ENCODE measurements around the gene JPH3. TPM values are rescaled to one million over a fixed set of nuclear protein-coding genes. Genes with fewer than 3 reads are reported as not detected.

Gene JPH3
- total RNA-seq, 2 donors from 2014 or later = 0.18 to 0.39 TPM

DNA sequence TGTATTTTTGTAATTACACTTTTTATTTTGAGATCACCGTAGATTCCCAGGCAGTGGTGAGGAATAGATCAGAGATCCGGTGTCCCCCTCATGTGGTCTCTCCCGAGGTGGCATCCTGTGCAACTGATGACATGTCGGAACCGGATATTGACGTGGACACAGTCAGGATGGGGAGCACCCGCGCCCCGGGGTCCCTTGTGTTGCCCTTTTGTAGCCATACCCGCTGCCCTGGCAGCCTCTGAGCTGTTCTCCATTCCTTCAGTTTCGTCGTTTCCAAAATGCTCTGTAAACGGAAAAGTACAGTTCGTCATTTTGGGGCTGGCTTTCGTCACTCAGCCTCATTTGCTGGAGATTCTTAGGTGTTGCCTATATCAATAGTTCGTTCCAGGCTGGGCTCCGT, 14.2 kb downstream of the JPH3 start:
- no peak for DNase-seq
- intact Hi-C loops (cut with DNase I, micrococcal nuclease) = no loop called here
- no peak for ATAC-seq

DNA sequence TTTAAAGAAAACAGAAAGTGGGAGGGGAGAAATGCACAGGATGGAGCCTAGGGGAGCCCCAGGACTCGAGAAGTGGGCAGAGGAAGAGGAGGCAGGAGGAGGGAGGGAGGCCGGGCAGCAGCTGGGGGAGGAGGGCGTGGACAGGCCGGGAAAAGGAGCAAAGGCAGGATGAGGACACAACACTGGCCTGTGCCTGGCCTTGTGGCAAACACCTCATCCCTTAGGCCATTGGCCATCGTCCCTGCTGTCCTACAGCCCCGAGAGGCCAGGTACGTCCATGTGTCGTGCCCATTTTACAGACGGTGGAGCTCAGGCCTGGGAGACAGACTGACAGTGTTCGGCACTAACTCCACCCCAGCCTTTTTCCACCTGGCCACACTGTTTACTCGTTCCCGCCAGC, 15.9 kb downstream of the JPH3 start:
- no peak for DNase-seq
- intact Hi-C loops (cut with DNase I, micrococcal nuclease) = no loop called here
- no peak for ATAC-seq

DNA sequence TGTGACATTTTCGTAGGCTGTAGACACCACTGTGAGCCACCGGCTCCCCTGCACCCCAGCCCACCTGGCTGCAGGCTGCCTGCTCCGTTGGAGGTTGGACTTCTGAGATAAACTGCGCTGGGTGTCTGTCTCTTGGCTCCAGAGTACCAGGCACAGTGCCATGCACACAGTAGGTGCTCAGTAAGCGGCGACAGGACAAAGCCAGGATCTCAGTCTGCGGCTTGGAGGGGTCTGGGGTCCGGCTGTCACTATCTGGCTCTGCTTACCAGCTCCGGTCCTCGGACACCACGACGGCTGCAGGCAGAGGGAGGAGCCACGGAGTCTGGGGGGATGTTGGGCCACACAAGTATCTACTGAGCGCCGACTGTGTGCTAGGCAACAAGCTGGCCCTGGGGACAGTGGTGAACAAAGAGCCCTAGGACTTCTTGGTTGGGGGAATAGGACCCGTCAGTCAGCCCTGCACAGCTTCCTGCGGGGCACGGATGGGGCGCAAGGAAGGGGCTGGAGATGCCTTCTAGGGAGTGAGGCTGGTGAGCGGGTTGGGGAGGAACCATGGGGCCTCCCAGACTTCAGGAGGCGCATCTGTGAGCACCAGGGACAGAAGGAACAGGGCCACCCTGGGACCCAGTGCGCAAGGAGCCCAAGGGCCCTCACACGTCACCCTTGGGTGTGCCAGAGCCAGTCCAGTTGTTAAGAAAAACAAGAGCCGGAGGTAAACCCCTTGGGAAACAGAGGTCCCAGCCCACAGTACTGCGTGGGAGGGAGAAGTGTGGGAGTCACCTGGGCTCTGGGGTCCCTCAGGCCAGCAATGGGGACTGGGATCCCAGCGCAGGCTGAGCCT, 17.3 kb downstream of the JPH3 start:
- ATAC-seq (no peak), DNase-seq (no peak)
- intact Hi-C loops (cut with DNase I, micrococcal nuclease) = no loop called here

DNA sequence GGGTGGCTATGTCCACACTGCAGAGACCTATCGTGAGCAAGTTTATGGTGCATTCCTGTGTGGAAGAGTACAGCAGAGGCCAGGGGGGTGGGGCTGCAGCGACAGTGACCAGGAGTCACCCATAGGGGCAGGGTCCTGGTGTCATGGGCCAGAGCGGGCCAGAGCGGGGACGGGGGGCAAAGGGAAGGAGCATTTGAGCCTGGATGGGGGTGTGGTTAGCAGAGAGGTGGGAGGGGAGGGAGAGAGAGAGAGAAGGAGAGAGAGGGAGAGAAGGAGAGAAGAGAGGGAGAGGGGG, 17.8 kb downstream of the JPH3 start:
- intact Hi-C loops (cut with DNase I, micrococcal nuclease) = no loop called here
- no peak for ATAC-seq
- no peak for DNase-seq

DNA sequence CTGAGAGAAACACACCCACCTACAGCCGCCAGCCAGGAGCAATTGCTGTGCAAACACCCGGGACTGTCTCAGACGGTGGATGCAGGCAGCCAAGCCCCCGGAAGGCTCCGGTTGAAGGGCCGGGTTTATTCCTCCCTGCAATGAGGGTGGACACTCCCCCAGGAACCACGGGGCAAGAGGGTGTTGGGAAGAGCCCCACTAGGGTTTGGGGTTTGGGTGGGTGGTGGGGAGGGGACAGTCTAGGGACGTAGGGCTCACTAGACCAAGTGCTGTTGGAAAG, 19.2 kb downstream of the JPH3 start:
- DNase-seq (no peak), ATAC-seq (no peak)
- intact Hi-C loops (cut with DNase I, micrococcal nuclease) = no loop called here

DNA sequence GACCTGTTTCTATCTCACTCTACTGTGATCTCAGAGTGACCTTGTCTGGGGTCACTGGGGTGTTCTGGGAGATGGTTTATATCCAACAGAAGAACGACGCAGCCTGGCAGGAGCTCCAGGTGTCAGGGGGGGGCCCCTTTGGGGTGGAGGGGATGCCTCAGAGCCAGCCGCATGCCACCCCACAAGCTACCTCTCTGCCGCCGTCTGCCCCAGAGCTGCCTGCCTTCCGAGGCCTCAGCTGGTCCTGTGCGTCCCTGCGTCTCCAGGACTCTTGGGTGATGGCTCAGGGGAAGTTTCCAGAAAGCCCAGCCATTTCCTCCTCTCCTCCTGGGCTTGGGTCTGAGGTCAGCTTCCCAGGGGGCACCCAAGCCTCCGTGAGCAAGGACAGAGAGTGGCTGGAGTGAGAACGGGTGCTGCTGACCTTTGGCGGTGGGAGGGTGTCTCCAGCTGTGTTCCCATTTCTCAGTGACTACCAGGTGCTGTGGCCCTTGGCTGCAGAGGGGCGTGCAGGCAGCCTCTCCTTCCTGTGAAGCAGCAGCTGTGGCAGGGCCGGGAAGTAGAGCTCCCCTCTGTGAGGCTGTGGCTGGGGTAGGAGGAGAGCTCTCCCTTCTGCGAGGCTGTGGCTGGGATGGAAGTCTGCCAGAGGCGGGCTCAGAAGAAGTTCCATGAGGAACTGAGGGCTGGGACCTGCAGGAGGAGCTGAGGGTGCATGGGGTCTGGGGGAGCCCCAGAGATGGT, 19.8 kb downstream of the JPH3 start:
- no peak for DNase-seq
- intact Hi-C loops (cut with DNase I, micrococcal nuclease) = no loop called here

DNA sequence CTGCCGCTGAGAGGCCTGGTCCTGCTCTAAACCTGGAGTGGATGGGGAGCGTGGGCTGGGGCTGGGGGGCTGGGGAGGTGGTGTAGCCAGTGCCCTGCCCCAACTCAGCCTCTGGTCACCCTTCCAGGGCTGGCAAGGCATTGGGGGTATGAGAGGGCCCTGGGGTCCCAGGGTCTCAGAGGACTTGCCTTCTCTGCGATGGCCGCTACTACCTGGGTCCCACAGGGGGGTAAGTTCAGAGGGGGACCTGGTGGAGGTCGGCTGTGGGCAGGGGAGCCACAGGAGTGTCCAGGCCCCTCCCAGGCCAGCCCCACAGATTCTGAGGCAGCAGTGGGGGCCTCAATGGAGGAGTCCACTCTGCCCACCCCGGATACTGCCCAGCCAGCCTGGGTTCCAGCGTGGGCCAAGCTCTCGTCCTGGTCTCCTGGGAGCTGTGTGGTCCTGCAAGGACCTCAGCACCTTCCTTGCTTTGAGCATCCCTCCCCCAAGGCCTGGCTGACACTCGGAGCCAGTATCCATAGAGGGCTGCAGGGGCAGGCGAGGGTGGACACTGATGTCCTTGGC, 20.5 kb downstream of the JPH3 start:
- no peak for DNase-seq
- intact Hi-C loops (cut with DNase I, micrococcal nuclease) = no loop called here
- ATAC-seq = no peak

More for the DNA sequence above, 19.8 kb downstream of the JPH3 start:
- ATAC-seq = no peak

DNA sequence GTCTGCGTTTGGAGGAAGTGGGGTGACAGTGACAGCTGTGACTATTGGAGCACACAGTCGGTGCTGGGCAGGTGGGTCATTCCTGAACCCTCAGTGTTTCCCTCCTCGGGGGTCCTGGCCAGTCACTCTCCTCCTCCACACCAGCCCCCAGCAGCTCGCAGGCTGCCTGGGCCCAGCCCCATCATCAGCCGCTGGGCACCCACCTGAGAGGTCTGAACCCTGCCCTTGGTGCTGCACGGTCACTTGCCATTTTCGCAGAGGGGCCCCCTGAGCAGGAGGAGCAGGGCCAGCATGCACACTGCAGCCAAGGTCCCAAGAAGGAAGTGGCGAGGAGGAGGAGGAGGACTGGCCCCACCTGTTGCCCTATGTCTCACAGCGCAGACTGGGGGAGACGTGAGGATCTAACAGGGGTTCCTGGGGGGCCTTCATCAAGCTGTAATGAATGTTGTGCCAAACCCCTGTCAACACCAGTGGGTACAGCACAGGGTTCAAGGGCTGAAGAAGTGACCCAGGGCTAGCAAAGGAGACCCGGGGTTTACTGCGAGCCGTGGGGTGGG, 23.0 kb downstream of the JPH3 start:
- no peak for DNase-seq
- intact Hi-C loops (cut with DNase I, micrococcal nuclease) = no loop called here
- no peak for ATAC-seq

DNA sequence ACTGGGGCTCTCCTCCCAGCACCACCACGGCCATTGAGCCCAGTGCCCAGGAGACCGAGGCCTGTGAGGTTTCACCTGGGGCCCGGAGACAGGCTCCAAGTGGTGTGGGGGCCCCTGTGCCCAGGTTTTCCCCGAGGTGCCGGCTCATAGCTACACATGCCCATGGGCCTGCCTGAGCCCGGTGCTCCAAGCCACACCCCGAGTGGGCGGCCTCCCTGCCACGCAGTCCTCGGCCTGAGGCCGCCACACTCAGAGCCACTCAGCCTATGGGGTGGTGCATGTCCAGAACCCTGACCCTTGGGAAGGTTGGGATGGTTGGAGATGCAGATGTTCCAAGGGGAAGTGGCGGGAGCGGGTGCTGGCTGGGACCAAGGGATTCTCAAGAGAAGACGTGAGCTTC, 24.1 kb downstream of the JPH3 start:
- ATAC-seq (no peak), DNase-seq (no peak)
- intact Hi-C loops (cut with DNase I, micrococcal nuclease) = no loop called here

DNA sequence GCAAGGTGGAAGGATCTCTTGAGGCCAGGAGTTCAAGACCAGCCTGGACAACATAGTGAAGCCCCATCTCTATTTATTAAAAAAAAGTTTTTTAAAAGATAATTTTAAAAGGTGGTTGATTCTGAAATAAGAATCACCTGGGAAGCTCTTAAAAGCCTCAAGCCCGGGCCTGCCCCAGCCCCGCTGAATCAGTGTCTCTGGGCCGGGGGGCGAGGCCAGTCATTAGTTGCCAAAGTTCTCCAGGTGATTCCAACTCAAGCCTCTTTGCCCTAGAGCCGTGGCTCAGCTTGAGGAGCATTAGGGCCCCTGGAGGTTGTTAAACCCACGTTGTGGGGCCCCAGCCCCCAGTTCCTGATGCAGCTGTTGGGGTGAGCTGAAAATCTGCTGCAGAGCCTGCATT, 24.6 kb downstream of the JPH3 start:
- intact Hi-C loops (cut with DNase I, micrococcal nuclease) = no loop called here
- ATAC-seq (no peak), DNase-seq (no peak)

DNA sequence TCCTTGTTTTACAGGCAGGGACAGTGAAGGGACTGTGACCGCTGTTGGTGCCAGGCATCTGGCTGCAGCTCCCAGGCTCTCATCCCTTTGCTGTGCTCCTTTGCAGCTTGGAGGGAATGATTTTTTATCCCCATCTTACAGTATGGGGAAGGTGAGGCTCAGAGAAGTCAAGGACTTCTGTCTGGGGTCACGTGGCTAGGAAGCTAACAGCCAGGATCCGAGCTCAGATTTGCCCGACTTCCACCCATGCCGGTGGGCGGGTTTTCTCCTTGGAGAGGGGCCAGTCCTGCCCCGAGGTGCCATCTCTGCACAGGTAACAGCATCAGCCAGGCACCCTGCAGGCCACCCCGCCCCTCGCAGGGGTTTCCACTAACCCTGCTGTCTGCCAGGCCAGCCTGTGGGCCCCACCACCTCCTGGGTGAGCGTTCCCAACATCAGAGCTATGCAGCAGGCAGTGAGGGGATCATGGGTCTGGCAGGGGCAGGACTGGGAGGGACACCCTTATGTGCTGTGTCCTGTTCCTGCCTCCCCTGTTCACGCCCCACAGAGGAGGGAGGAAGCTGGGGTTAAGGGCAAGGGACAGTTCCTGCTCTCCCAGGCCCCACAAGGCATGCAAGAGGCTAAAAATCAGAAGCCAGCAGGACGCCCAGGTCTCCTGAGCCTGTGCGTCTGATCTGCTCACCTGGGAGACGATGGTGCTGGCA, 25.4 kb downstream of the JPH3 start:
- DNase-seq (no peak), ATAC-seq (no peak)
- intact Hi-C loops (cut with DNase I, micrococcal nuclease) = no loop called here

DNA sequence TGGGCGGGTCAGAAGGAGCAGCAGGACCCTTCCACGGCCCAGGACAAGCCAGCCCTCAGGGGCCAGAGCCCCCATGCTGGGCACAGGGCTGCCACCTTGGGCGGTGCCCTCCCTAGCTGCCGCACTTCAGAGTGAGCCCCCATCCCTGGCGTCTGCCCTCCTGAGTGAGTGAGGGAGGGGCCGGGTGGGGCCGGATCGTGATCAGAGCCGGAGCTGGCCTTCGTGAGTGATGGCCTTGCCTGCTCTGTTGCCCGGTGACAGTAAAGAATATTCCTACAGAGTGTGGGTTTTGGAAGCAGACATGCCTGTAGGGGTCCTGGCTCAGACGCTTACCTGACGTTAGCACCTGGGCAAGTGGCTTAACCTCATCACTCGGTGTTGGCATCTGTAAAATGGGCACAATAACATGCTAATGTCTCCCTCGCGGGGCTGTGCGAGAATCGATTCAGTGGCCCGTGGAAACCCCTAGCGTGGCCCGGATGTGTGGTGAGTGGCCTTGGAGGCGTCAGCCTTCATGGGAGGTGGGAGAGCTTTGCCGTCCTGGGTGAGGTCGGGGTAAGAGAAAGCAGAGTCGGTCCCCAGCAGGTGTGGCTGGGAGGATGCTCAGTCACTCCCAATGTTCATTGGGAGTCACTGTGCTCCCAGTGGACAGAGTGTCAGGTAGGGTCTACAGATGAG, 26.1 kb downstream of the JPH3 start:
- intact Hi-C loops (cut with DNase I, micrococcal nuclease) = no loop called here
- ATAC-seq (no peak), DNase-seq (no peak)

DNA sequence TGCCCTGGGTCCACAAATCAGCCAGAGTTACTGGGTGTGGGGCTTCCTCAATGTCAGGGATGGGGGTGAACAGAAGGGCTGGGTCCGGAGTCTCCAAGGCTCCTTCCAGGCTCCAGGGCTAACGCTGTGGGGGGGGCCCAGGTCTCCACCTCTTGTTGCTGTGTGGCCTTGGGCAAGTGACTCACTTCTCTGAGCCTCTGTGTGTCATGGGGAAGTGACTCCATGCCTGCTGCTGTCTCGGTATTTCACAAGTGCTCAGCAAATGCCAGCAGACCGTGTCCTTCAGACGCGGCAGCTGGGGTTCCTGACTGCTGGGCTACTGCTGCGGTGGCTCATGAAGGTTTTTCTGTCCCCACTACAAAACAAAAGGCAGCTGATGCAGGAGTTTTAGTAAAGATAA, 26.6 kb downstream of the JPH3 start:
- DNase-seq = no peak
- ATAC-seq = no peak
- intact Hi-C loops (cut with DNase I, micrococcal nuclease) = no loop called here

DNA sequence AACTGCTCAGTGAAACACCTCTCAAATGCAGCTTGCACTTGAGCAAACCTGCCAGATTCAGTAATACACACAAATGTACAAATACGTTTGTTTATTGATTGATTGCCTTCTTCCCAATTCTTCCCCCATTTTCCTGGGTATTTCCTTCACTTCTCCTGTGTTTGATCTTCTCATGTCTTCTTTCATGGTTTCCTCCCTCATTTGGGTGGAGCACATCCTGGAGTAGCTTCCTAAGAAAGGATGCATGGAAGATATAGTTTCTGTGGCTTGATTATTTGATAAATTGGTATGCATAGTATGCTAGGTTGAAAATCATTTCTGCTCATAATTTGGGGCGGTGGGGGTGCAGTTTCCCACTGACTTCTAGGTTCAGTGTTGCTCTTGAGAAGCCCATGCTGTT, 28.8 kb downstream of the JPH3 start:
- no peak for DNase-seq
- no peak for ATAC-seq
- intact Hi-C loops (cut with DNase I, micrococcal nuclease) = loop anchor here (10.0 kb wide), 2 partner anchors 216 to 236 kb away; partner anchors contain the start of gene MAP1LC3B (in 1 of the 2)

DNA sequence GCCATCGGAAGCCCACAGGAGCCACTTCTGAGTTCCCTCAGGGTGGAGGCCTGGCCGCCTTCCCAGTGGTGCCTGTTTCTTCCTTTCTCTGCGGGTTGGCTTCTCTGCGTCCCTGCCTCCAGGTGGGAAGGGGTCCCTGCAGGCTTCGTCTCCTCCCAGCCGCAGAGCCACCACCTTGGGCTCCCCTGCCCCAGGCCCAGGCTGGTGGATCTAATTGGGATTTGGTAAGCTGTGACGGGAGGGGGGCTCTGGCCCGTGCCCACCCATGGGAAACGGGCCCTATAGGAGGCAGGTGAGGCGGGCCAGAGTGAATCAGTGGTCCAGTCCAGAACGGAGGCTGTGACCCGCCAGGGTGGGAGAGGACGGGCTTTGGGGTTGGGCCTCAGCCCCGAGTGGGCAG, 32.1 kb downstream of the JPH3 start:
- ATAC-seq (no peak), DNase-seq (no peak)
- intact Hi-C loops (cut with DNase I, micrococcal nuclease) = loop anchor here (10.0 kb wide), 2 partner anchors 220 to 240 kb away; partner anchors contain the start of gene MAP1LC3B (in 1 of the 2)

DNA sequence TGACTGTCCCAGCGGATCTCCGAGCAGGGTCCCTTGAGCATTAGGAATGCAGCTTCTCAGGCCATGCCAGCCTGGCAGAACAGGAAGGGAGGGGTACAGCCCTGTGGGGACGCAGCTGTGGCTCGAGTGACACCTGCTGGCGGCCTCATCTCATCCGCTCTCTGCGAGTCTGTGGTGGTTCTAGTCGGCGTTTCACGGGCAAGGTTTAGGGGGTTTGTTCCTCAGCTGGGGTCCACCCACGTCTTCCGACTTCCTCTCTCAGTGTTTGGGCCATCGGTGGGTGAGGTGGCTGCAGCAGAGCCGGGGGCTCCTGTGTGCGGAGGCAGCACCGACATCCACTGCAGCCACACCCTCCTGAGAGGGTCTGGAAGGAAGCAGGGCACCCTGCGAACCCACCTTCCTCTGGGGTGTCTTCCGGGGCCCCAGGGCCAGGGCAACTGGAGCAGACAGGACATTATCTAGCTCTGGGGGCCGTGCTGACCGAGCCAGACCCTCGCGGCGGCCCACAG, 33.3 kb downstream of the JPH3 start:
- intact Hi-C loops (cut with DNase I, micrococcal nuclease) = loop anchor here (10.0 kb wide), 2 partner anchors 221 to 241 kb away; partner anchors contain the start of gene MAP1LC3B (in 1 of the 2)
- ATAC-seq (peak; percentile 90), DNase-seq (peak; percentile 38 to 78)

DNA sequence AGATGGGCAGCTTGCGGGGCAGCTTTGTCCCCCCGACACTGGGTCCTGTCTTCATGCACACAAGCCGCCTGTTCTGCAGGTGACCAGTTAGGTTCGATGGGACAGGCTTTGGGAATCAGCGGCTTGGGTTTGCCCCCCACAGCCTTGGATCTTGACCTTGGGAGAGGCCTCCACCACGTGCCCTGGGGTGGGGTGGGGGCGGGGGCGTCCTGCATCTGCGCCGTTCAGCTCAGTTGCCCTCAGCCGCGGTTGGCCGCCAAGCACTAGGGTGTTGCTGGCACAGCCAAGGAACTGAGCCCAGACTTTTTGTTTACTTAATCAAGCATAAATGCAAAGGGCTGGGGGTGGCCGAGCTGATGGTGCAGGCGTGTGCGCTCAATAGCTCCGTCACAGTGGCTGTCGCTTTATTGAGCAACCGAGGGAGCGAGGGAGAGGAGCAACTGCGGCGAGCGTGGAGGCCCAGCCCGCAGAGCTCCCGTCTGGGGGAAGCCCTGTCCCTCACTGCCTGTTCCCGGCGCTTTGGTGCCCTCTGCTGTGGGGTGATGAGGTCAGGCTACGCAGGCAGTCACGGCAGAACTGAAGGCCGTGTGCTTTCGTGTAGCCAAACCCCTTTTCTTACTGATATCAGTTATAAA, 33.9 kb downstream of the JPH3 start:
- peak; percentile 95 for ATAC-seq
- DNase-seq = peak; percentile 73 to 86
- intact Hi-C loops (cut with DNase I, micrococcal nuclease) = loop anchor here (10.0 kb wide), 2 partner anchors 221 to 241 kb away; partner anchors contain the start of gene MAP1LC3B (in 1 of the 2)

DNA sequence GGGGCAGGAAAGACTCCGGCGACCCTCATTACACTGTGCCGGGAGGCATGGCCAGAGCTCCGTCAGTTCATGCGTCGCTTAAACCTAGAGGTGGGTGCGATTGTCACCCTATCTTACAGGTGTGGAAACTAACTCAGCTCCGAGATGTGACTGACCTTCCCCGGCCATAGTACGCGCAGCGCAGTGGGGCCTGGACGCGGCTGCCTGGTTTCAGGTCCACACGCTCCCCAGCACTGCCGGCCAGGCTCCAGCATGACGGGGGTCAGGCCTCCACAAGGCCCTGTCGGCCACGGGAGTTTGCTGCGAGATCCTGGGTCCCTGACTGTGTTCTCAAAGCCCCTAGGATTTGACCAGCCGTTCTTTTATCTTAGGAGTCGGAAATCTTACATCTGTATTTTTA, 34.4 kb downstream of the JPH3 start:
- no peak for DNase-seq
- no peak for ATAC-seq
- intact Hi-C loops (cut with DNase I, micrococcal nuclease) = loop anchor here (10.0 kb wide), 2 partner anchors 222 to 242 kb away; partner anchors contain the start of gene MAP1LC3B (in 1 of the 2)

Measured in left colon (tissue), 2 donors.